ENCODE data around the gene NKAPL. TPM values are rescaled to one million over a fixed set of nuclear protein-coding genes. Genes with fewer than 3 reads are reported as not detected.

Gene NKAPL
- total and polyA plus RNA-seq, 10 of the 15 experiments (the other 5 are each of a cell fraction or from before 2014, with no cell fraction given), result 0.10 to 0.48 (median 0.19) TPM; not detected in 1

GRCh38 chr6:28215425-28215824, 43.7 kb upstream of the NKAPL start:
- no TSS peak for BruUV-seq (replicated peaks)
- in situ Hi-C loops (cut with MboI), result loop anchor here (5.0 kb wide), 1 partner anchor 73 kb away; the partner anchor contains the start of gene ZKSCAN8

More at GRCh38 chr6:28215425-28215824, 43.7 kb upstream of the NKAPL start:
- Histone ChIP-seq H3K36me3 (ENCODE audit: control insufficient read depth in 2 of 2, insufficient read depth in 2 of 2, low read length in 1 of 2) (no peaks in the 10 kb centered on the region), H3K9me3 (replicated peaks; ENCODE audit: control insufficient read depth, insufficient read depth, low read length) (no peaks in the 10 kb centered on the region), H2AFZ (ENCODE audit: control insufficient read depth, low read depth, low read length) (no peak overlapping the region), H3K27ac (ENCODE audit: control insufficient read depth, insufficient read depth) (no peak overlapping the region), H3K4me3 (no peak overlapping the region), H3K27me3 (replicated peaks in 1 of 2; ENCODE audit: control insufficient read depth in 2 of 2, insufficient read depth in 2 of 2, low read length in 1 of 2) (no peaks in the 10 kb centered on the region; a peak in 1 of 4 replicates), H3K9ac (ENCODE audit: control insufficient read depth, insufficient read depth, low read length) (no peak overlapping the region), H3K4me2 (ENCODE audit: control insufficient read depth, insufficient read depth) (no peak overlapping the region), H3K4me1 (ENCODE audit: control insufficient read depth, insufficient read depth, low read length) (peaks cover 13% of the 10 kb centered on the region), H3K79me2 (ENCODE audit: control insufficient read depth, insufficient read depth, low read length) (no peaks in the 10 kb centered on the region), H4K20me1 (ENCODE audit: control insufficient read depth, insufficient read depth) (no peaks in the 10 kb centered on the region)
- ATAC-seq (no peak), DNase-seq (ENCODE audit: low read depth, low spot score) (no peak), FAIRE-seq (no peak)
- intact Hi-C loops (cut with micrococcal nuclease; ENCODE audit: unreplicated experiment), result loop anchor here (10.0 kb wide), 1 partner anchor 729 kb away; no protein-coding TSS in a partner anchor
- SMC1A ChIA-PET (ENCODE audit: uncharacterized antibody, unreplicated experiment), result no interaction called here
- RAD21 ChIA-PET (ENCODE audit: unreplicated experiment), result no interaction called here
- POLR2A ChIA-PET, result interaction anchor here (0.6 kb wide), 1 partner anchor 30 kb away, joined by 3 read pairs; no protein-coding TSS in a partner anchor
- 65% methylated on average over 8 of the region's 8 CpGs for WGBS (ENCODE audit: insufficient coverage, insufficient replicate concordance, low lambda C conversion rate, missing lambda C conversion rate)
- CTCF ChIA-PET, result no interaction called here
- no peak for TF ChIP-seq JUNB (IDR thresholded peaks at IDR 0.05)
- no peak for TF ChIP-seq YBX1 (IDR thresholded peaks at IDR 0.05)
- TF ChIP-seq E4F1 (IDR thresholded peaks at IDR 0.05; ENCODE audit: borderline replicate concordance, partially characterized antibody), result peak; percentile 23
- TF ChIP-seq YY1 (IDR thresholded peaks at IDR 0.05; ENCODE audit: low read depth, low read length), result no peak
- no peak for TF ChIP-seq ZNF384 (IDR thresholded peaks at IDR 0.05; ENCODE audit: borderline replicate concordance, low read depth, low read length)
- TF ChIP-seq SMC3 (IDR thresholded peaks at IDR 0.05; ENCODE audit: borderline replicate concordance, low read length), result no peak
